Measurements from ENCODE around the gene TRPM6.

- TF ChIP-seq POLR2A (IDR thresholded peaks at IDR 0.05) (no peak), CTCF (IDR thresholded peaks at IDR 0.05 in 4 of 5, conservative IDR thresholded peaks at IDR 0.05 in 1 of 5) (peak; percentile 19 to 75 (median 64))
Measured at GRCh38 chr9:74777136-74777879, 110.4 kb downstream of the TRPM6 start.

Measured in gastrocnemius medialis (tissue), 4 donors.